ENCODE results near the gene HSPA12A. TPM values are rescaled to one million over a fixed set of nuclear protein-coding genes. Genes with fewer than 3 reads are reported as not detected.

The HSPA12A gene
- total and polyA plus RNA-seq, 9 of the 15 experiments (the other 6 are each of a cell fraction or from before 2014, with no cell fraction given): 0.01 to 0.18 (median 0.04) TPM; not detected in 4

GRCh38 chr10:116787893-116788665 is 45.7 kb upstream of the HSPA12A start (continued):
- TF ChIP-seq, protein P1, sequence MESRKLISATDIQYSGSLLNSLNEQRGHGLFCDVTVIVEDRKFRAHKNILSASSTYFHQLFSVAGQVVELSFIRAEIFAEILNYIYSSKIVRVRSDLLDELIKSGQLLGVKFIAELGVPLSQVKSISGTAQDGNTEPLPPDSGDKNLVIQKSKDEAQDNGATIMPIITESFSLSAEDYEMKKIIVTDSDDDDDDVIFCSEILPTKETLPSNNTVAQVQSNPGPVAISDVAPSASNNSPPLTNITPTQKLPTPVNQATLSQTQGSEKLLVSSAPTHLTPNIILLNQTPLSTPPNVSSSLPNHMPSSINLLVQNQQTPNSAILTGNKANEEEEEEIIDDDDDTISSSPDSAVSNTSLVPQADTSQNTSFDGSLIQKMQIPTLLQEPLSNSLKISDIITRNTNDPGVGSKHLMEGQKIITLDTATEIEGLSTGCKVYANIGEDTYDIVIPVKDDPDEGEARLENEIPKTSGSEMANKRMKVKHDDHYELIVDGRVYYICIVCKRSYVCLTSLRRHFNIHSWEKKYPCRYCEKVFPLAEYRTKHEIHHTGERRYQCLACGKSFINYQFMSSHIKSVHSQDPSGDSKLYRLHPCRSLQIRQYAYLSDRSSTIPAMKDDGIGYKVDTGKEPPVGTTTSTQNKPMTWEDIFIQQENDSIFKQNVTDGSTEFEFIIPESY (CRISPR knock-in tag; IDR thresholded peaks at IDR 0.05): no peak
- no peak for TF ChIP-seq MTA2 (IDR thresholded peaks at IDR 0.05; ENCODE audit: low read depth)

DNA sequence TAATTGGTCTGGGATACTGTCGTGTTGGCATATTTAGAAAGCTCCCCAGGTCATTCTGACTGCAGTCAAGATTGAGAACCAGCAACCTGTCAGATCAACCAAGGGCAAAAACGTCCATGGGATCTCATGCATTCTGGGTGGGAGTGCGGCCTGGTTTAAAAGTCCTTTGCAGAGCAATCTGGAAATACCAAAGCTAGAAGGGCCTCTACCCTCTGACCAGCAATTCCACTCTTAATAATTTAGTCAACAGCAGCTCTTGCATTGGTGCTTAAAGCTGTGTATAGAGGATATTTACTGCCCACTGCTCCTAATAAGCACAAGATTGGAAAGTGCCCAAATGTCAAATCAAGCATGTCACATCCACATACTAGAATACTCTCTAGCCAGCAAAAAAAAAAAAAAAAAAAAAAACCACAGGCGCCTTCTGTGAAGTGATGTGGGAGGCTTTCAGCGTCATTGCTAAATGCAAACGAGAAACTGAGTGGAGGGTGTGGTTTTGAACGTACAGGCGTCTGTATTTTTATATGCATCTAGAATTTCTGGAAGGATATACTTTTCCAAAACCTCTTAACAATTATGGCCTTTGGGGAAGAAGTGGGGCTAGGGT is 44.8 kb upstream of the HSPA12A start:
- ATAC-seq (no peak), DNase-seq (ENCODE audit: extremely low read depth in 1 of 4, low spot score in 3 of 4) (no peak)

More for the DNA sequence above, 44.8 kb upstream of the HSPA12A start:
- no peaks in the 10 kb centered on the region for H3K4me1 ChIP-seq (replicated peaks in 1 of 2; ENCODE audit: control insufficient read depth in 2 of 2, insufficient read depth in 2 of 2, low read length in 2 of 2)
- POLR2A ChIA-PET: no interaction called here
- WGBS (ENCODE audit: insufficient coverage, low coverage, missing lambda C conversion rate): 0% methylated on average over 5 of the region's 8 CpGs
- no peaks in the 10 kb centered on the region for H3K9me1 ChIP-seq (ENCODE audit: control insufficient read depth, insufficient read depth, low read length)
- in situ Hi-C loops (cut with MboI): loop anchor here (25.0 kb wide), 1 partner anchor 100 kb away; no protein-coding TSS in a partner anchor
- no peaks in the 10 kb centered on the region for H3K79me2 ChIP-seq (ENCODE audit: control insufficient read depth, insufficient read depth, low read length)
- H3K27ac ChIP-seq (ENCODE audit: extremely low read depth, low read depth, low read length): no peak overlapping the region
- no TSS peak for BruUV-seq (replicated peaks)
- CTCF ChIA-PET (ENCODE audit: low intra/inter-chr PET ratio): no interaction called here
- FAIRE-seq: no peak
- no peak overlapping the region for H3K4me3 ChIP-seq
- TF ChIP-seq CAMTA2 (CRISPR knock-in tag; conservative IDR thresholded peaks at IDR 0.05) (no peak), ZEB2 (IDR thresholded peaks at IDR 0.05) (no peak), ZNF668 (CRISPR knock-in tag; IDR thresholded peaks at IDR 0.05) (no peak), MXI1 (IDR thresholded peaks at IDR 0.05; ENCODE audit: low read depth, low read length) (no peak), ZNF408 (CRISPR knock-in tag; IDR thresholded peaks at IDR 0.05; ENCODE audit: low read depth) (no peak), ZNF41 (CRISPR knock-in tag; conservative IDR thresholded peaks at IDR 0.05) (no peak), ZNF584 (CRISPR knock-in tag; IDR thresholded peaks at IDR 0.05; ENCODE audit: low read depth) (no peak), NONO (IDR thresholded peaks at IDR 0.05; ENCODE audit: low read depth in 2 of 2, low read length in 1 of 2) (no peak), SAP30 (IDR thresholded peaks at IDR 0.05; ENCODE audit: borderline replicate concordance, insufficient read depth, low read depth, low read length, poor library complexity, severe bottlenecking) (no peak), NFXL1 (CRISPR knock-in tag; IDR thresholded peaks at IDR 0.05) (no peak), ZNF274 (IDR thresholded peaks at IDR 0.05; ENCODE audit: borderline replicate concordance, low read depth, low read length) (no peak)
- no peaks in the 10 kb centered on the region for H3K9me3 ChIP-seq (replicated peaks; ENCODE audit: control insufficient read depth, insufficient read depth, low read depth, low read length)
- H3K9ac ChIP-seq (ENCODE audit: insufficient read depth in 1 of 2, low read depth in 2 of 2, low read length in 2 of 2): no peak overlapping the region
- H3K27me3 ChIP-seq (ENCODE audit: control insufficient read depth in 2 of 2, insufficient read depth in 2 of 2, low read length in 2 of 2): 0 out of 5 replicates have a peak, but pooled peaks cover 0 to 6% of the 10 kb centered on the region in 2 experiments
- no peaks in the 10 kb centered on the region for H3K36me3 ChIP-seq (ENCODE audit: control insufficient read depth, insufficient read depth, low read length)
- no peaks in the 10 kb centered on the region for H4K20me1 ChIP-seq (replicated peaks; ENCODE audit: control insufficient read depth, insufficient read depth, low read length)
- intact Hi-C loops (cut with micrococcal nuclease): loop anchor here (2.0 to 10.0 kb wide), 2 partner anchors 76 to 342 kb away; no protein-coding TSS in a partner anchor
- H2AFZ ChIP-seq (ENCODE audit: low read depth, low read length): no peak overlapping the region
- H3K4me2 ChIP-seq (ENCODE audit: insufficient read depth, low read length): no peak overlapping the region

All from K562 (cell line).